B cell (primary cell): ENCODE results near the gene DNAJA1. TPM values are rescaled to one million over a fixed set of nuclear protein-coding genes. Genes with fewer than 3 reads are reported as not detected.

Source experiments
- ATAC-seq: fragments of 200-7000 bp; cut with Tn5 transposase; one replicate; pipeline ENCODE4 v1.10.0; 2021; ENCODE audit warnings: low read depth, mild to moderate bottlenecking, moderate number of reproducible peaks, moderate library complexity
- CTCF ChIA-PET: fragments of 350-600 bp; sonication (Branson Sonifier 250); formaldehyde crosslinking; loops from one replicate; lab custom pipeline; 2021; ENCODE audit warnings: antibody characterized with exemption, inconsistent platforms; lab: Charles Lee
- POLR2A ChIA-PET: fragments of 350-600 bp; sonication (Branson Sonifier 250); formaldehyde crosslinking; loops from one replicate; lab custom pipeline; 2021; ENCODE audit warnings: antibody characterized with exemption; lab: Charles Lee
- DNase-seq: peaks from one replicate; pipeline ENCODE4 v3.0.0; 2013
- H2AFZ ChIP-seq: 2 replicates; pipeline ENCODE4 v1.6.1; 2012; ENCODE audit warnings: mild to moderate bottlenecking, low read depth, low read length; ENCODE audit not compliant: insufficient read depth, poor library complexity, severe bottlenecking
- H3K27ac ChIP-seq, 2 donors: 1 replicate in 1 of 2; 2 replicates in 1 of 2; pipeline ENCODE4 v1.5.1; 2012 to 2013; ENCODE audit warnings: low read length in 2 of 2, mild to moderate bottlenecking in 2 of 2, moderate library complexity in 1 of 2
- H3K27me3 ChIP-seq, 4 experiments: fragments of 200-600 bp in 1 of 4; sonication (generic) in 1 of 4; replicated peaks in 1 of 4; 1 replicate in 2 of 4; 2 replicates in 2 of 4; pipeline versions ENCODE4 v1.6.1 to v1.7.0; 2013 to 2016; ENCODE audit warnings: low read length in 3 of 4, mild to moderate bottlenecking in 2 of 4, mixed read lengths in 1 of 4, moderate library complexity in 1 of 4; ENCODE audit not compliant: insufficient read depth in 4 of 4, control insufficient read depth in 3 of 4; ENCODE audit errors: control extremely low read depth in 1 of 4
- H3K36me3 ChIP-seq, 2 experiments: replicated peaks in 1 of 2; 1 replicate in 1 of 2; 2 replicates in 1 of 2; pipeline versions ENCODE4 v1.6.1 to v1.7.1; 2013; ENCODE audit warnings: low read length in 1 of 2; ENCODE audit not compliant: insufficient read depth in 2 of 2, control insufficient read depth in 1 of 2; ENCODE audit errors: control extremely low read depth in 1 of 2, extremely low read depth in 1 of 2
- H3K4me1 ChIP-seq, 2 donors: fragments of 200-600 bp in 1 of 2; sonication (generic) in 1 of 2; 1 replicate in 1 of 2; 2 replicates in 1 of 2; pipeline versions ENCODE4 v1.5.1 to v1.6.1; 2013 to 2017; ENCODE audit warnings: low read length in 2 of 2; ENCODE audit not compliant: control insufficient read depth in 2 of 2, insufficient read depth in 2 of 2
- H3K4me2 ChIP-seq: replicated peaks from 2 replicates; pipeline ENCODE3; 2012; ENCODE audit warnings: mild to moderate bottlenecking, low read depth, low read length; ENCODE audit not compliant: poor library complexity, severe bottlenecking
- H3K4me3 ChIP-seq, 5 experiments: fragments of 200-600 bp in 1 of 5; sonication (generic) in 1 of 5; 1 replicate in 3 of 5; 2 replicates in 2 of 5; pipeline versions ENCODE4 v1.5.1 to v1.7.0; 2011 to 2016; ENCODE audit warnings: low read length in 4 of 5, mild to moderate bottlenecking in 4 of 5, low read depth in 2 of 5, control low read depth in 1 of 5, moderate library complexity in 1 of 5; ENCODE audit not compliant: insufficient read depth in 1 of 5; ENCODE audit errors: control extremely low read depth in 1 of 5, extremely low read depth in 1 of 5
- H3K79me2 ChIP-seq: fragments of 200-600 bp; sonication (generic); one replicate; pipeline ENCODE4 v1.6.0; 2016; ENCODE audit warnings: low read length; ENCODE audit not compliant: control insufficient read depth, insufficient read depth
- H3K9ac ChIP-seq: fragments of 200-600 bp; sonication (generic); 2 replicates; pipeline ENCODE4 v1.6.1; 2017; ENCODE audit warnings: mild to moderate bottlenecking, low read length, moderate library complexity
- H3K9me3 ChIP-seq, 3 donors: one replicate each; pipeline versions ENCODE4 v1.6.1 to v1.7.1; 2013; ENCODE audit warnings: low read length in 2 of 3; ENCODE audit not compliant: control insufficient read depth in 2 of 3, insufficient read depth in 1 of 3; ENCODE audit errors: control extremely low read depth in 1 of 3
- H4K20me1 ChIP-seq: 2 replicates; pipeline ENCODE4 v1.6.0; 2012; ENCODE audit warnings: mild to moderate bottlenecking, low read length; ENCODE audit not compliant: insufficient read depth, control insufficient read depth, poor library complexity, severe bottlenecking
- H3K27ac Mint-ChIP-seq: one replicate; pipeline ENCODE4 v1.8.0; 2021; ENCODE audit warnings: mixed read lengths
- H3K27me3 Mint-ChIP-seq: one replicate; pipeline ENCODE4 v1.8.0; 2021; ENCODE audit warnings: mixed read lengths
- H3K4me1 Mint-ChIP-seq: one replicate; pipeline ENCODE4 v1.8.0; 2021; ENCODE audit warnings: mixed read lengths
- H3K4me3 Mint-ChIP-seq: one replicate; pipeline ENCODE4 v1.8.0; 2021; ENCODE audit warnings: mixed read lengths
- H3K9me3 Mint-ChIP-seq: one replicate; pipeline ENCODE4 v1.8.0; 2022; ENCODE audit warnings: mixed read lengths; ENCODE audit not compliant: insufficient read depth
- CTCF ChIP-seq: fragments of 200-600 bp; IDR thresholded peaks from one replicate; pipeline ENCODE4 v1.8.0; 2022; ENCODE audit warnings: antibody characterized with exemption, mild to moderate bottlenecking
- EZH2 ChIP-seq: IDR thresholded peaks from 2 replicates; pipeline ENCODE4 v1.6.1; 2012; ENCODE audit warnings: borderline replicate concordance, low read depth, mild to moderate bottlenecking, moderate library complexity, low read length; ENCODE audit not compliant: insufficient read depth, poor library complexity, severe bottlenecking
- WGBS: methylation state at CpG from one replicate; pipeline ENCODE4 v1.1.5; 2013; ENCODE audit warnings: missing lambda C conversion rate; ENCODE audit not compliant: insufficient coverage; 5-methylcytosine and 5-hydroxymethylcytosine counted together
- intact Hi-C: fragments of 100-400 bp; cut with micrococcal nuclease; formaldehyde crosslinking; loops from one replicate; pipeline ENCODE4 v1.10.0; 2022
- polyA plus RNA-seq: library from polyadenylated mRNA; depleted of rRNA; stranded (reverse); fragments of >200 nt; gene quantifications from 2 replicates; pipeline ENCODE4 v1.2.3, GENCODE V29; 2012
- total RNA-seq, 2 donors: library from RNA; stranded (reverse); fragments of 120-200 nt in 1 of 2; gene quantifications; 1 replicate in 1 of 2; 2 replicates in 1 of 2; pipeline versions ENCODE4 v1.2.3 to v1.2.4, GENCODE V29; 2013 to 2022

The DNAJA1 gene
- total and polyA plus RNA-seq, 2 donors (not counting 1 experiment from before 2014, with no cell fraction given) = 68.6 to 104 TPM

DNA sequence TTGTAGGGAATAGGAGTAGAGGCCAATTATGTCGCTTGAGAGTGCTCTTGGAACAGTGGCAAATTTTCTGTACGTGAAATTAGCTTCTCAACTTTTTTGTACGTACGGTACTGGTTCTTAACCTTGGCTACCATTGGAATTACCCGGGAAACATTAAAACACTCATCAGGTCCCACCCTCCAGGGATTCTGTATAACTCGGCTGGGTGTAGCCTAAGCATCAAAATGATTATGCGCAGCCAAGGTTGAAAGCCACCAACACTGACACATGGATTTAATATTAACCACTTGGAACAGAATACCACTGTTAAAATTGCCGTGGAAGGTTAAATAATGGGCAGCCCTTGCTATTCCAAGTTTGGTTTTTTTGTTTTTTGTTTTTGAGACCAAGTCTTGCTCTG, 17.4 kb downstream of the DNAJA1 start:
- Histone ChIP-seq H2AFZ (no peak overlapping the region), H3K4me1 (peaks cover 4 to 14% of the 10 kb centered on the region in 2 donors), H3K9me3 (no peaks in the 10 kb centered on the region), H3K4me2 (no peak overlapping the region), H4K20me1 (peaks cover 3% of the 10 kb centered on the region), H3K79me2 (no peaks in the 10 kb centered on the region), H3K27ac (no peak overlapping the region), H3K36me3 (peaks cover 3 to 34% of the 10 kb centered on the region in 2 experiments), H3K9ac (no peak overlapping the region), H3K4me3 (no peak overlapping the region), H3K27me3 (no peaks in the 10 kb centered on the region)
- H3K27ac Mint-ChIP-seq = no peak overlapping the region
- ATAC-seq (no peak), DNase-seq (no peak)
- TF ChIP-seq CTCF = no peak
- no peak for TF ChIP-seq EZH2
- H3K9me3 Mint-ChIP-seq = no peaks in the 10 kb centered on the region
- peaks cover 18% of the 10 kb centered on the region for H3K4me1 Mint-ChIP-seq
- no peak overlapping the region for H3K4me3 Mint-ChIP-seq
- intact Hi-C loops = no loop called here
- POLR2A ChIA-PET = no interaction called here
- WGBS = 97% methylated on average over 5 of the region's 8 CpGs
- CTCF ChIA-PET = interaction anchor here (1.5 kb wide), 1 partner anchor 184 kb away, joined by 3 read pairs; no protein-coding TSS in a partner anchor
- no peaks in the 10 kb centered on the region for H3K27me3 Mint-ChIP-seq

GRCh38 chr9:33043671-33044070, 18.6 kb downstream of the DNAJA1 start:
- intact Hi-C loops = loop anchor here (1.0 to 2.0 kb wide), 2 partner anchors 19 to 42 kb away; partner anchors contain the start of genes APTX and DNAJA1
- peaks cover 7 to 32% of the 10 kb centered on the region in 2 experiments for H3K36me3 ChIP-seq
- CTCF ChIA-PET = interaction anchor here (0.6 to 1.5 kb wide), 2 partner anchors 183 to 232 kb away, joined by 3 to 5 read pairs; no protein-coding TSS in a partner anchor

More at GRCh38 chr9:33043671-33044070, 18.6 kb downstream of the DNAJA1 start:
- Mint-ChIP-seq H3K9me3 (no peaks in the 10 kb centered on the region), H3K4me1 (peaks cover 18% of the 10 kb centered on the region), H3K4me3 (peak overlapping the region; percentile 90), H3K27me3 (no peaks in the 10 kb centered on the region), H3K27ac (peak overlapping the region; percentile 84)
- TF ChIP-seq CTCF (no peak), EZH2 (no peak)
- DNase-seq (no peak), ATAC-seq (no peak)
- Histone ChIP-seq H3K4me3 (peak overlapping the region; percentile 48 to 63 (median 54)), H3K27ac (no peak overlapping the region), H2AFZ (peak overlapping the region; percentile 63), H4K20me1 (no peaks in the 10 kb centered on the region), H3K4me2 (peak overlapping the region; percentile 78), H3K4me1 (peaks cover 4 to 14% of the 10 kb centered on the region in 2 donors), H3K79me2 (no peaks in the 10 kb centered on the region), H3K27me3 (no peaks in the 10 kb centered on the region), H3K9me3 (no peaks in the 10 kb centered on the region), H3K9ac (peak overlapping the region; percentile 61)
- POLR2A ChIA-PET = no interaction called here
- 73% methylated on average over 5 of the region's 8 CpGs for WGBS
